ENCODE data around the gene PDE10A.

- TF ChIP-seq, protein P1, sequence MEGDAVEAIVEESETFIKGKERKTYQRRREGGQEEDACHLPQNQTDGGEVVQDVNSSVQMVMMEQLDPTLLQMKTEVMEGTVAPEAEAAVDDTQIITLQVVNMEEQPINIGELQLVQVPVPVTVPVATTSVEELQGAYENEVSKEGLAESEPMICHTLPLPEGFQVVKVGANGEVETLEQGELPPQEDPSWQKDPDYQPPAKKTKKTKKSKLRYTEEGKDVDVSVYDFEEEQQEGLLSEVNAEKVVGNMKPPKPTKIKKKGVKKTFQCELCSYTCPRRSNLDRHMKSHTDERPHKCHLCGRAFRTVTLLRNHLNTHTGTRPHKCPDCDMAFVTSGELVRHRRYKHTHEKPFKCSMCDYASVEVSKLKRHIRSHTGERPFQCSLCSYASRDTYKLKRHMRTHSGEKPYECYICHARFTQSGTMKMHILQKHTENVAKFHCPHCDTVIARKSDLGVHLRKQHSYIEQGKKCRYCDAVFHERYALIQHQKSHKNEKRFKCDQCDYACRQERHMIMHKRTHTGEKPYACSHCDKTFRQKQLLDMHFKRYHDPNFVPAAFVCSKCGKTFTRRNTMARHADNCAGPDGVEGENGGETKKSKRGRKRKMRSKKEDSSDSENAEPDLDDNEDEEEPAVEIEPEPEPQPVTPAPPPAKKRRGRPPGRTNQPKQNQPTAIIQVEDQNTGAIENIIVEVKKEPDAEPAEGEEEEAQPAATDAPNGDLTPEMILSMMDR (IDR thresholded peaks at IDR 0.05; ENCODE audit: low read length), result no peak
- TF ChIP-seq EZH2 (IDR thresholded peaks at IDR 0.05; ENCODE audit: borderline replicate concordance, low read length), result no peak
Observed at GRCh38 chr6:165679326-165679725, 16.3 kb upstream of the PDE10A start.

Measured in OCI-LY1 (cell line).